Stimulated activated CD4-positive, alpha-beta T cell treated with anti-CD3 and anti-CD28 coated beads, Interleukin-12 subunit alpha, Interleukin-12 subunit beta, amount 100 ng/mL, for 48 hours (primary cell): ENCODE results near the gene RELN.
"Not testable (repeated sequence)": the region's sequence is repeated elsewhere in the genome, so short reads cannot be mapped to it uniquely, and the experiment has no call there.

Experiments used
- DNase-seq, 3 donors: peaks; one replicate each; pipeline ENCODE4 v3.0.0-alpha.2; 2020; ENCODE audit warnings: low read depth in 2 of 3, low spot score in 1 of 3

The RELN gene

DNA sequence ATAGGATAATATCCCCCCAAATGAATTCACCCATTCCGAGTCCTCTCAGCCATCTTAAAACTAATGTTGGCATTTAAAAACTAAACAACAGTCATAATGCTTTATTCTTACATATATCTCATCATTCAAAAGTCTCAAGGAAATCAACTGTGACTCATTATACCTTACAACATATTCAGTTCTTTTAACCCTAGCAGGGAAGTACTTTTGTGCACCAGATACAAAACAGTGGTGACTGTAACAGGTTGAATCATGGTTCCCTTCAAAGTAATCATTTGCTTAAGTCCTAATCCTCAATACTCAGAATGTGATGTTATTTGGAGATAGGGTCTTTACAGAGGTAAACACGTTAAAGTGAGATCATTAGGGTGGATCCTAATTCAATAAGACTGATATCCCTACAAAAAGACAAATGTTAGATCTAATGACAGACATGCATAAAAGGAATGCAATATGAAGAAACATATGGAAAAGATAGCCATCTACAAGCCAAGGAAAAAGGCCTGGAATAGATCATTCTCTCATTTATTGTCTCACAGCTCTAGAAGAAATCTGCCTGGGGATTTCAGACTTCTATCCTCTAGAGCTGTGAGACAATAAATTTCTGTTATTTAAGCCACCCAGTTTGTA lies 42.3 kb downstream of the RELN start:
- no peak for DNase-seq

DNA sequence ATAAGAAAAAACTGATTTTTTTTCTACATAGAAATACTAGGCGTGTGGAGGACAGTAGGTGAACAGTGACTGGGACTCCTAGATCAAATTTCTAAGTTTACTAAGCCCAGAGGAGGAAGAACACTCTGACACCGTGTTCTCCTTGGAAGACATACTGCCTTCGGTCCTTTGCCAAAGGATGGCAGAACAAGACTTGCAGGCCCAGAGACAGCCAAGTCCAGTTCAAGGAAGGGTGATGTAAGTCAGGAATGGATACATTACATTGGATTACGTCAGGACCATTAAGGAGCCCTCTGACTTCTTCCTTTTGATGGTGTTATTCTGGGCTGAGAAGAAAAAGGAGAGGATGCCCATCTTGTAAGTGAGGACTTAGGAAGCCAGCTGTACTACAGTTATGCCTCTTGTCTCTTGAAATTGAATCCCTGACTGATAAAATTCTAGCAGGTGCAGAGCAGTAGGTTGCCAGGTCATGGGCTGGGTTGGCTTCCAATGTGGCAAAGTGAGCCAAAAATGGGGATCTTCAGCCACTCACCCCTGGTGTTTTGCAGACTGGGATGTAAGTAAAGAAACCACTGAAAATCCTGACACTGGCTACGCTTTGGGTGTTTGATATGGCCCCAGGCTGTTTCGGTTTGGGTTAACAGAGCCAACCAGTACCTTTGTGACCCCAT lies 45.1 kb downstream of the RELN start:
- no peak for DNase-seq

DNA sequence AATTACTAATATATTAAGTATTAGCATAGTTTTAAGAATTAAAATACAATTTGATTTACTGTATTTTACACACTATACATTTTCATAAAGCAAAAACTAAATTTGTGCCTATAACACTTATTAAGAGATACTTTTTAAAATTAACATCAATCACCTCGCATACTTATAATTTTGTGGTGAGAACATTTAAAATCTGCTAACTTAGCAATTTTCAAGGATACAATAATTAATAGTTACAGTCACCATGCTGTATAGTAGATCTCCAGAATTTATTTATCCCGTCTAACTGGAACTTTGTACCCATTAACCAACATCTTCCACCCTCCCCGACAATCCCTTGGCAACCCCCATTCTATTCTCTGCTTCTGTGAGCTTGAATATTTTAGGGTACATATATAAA lies 47.5 kb downstream of the RELN start:
- DNase-seq = no peak

DNA sequence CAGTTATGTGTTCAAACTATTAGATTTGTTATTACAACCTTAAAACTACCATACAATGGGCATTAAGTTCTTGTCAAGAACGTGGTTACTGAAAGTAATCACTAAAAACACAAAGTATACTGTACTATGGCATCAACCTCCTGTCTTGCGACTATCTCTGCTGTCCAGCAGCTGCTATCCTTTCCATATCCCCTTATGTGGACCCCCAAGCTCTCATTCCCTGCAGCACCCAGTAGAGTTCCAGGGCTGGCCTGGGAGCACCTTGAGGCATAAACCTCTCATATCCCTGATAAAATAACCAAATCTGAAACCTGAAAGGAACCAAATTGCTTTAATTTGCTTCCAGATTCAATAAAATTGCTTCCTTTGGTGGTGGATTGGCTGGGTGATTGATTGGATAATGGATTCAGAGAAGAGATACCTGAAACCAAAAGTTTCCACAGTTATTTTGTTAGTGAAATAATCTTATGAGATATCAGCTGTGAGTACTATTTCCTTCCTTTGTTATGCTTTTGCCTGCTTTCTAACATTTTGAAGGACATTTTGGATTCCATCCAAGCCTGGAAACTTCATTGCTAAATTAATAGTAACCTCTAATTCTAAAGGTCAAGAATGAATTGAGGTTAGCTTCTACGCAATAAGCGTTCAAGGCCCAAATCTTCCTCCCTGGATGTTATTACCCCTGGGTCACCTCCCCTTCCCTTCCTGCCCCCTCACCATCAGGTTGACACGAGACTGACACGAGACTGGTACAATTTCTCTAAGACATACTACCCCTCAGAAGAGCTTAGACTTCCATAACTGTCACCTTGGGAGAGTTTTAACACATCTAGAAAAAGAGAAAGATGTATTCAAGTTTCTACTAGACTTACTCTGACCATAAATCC lies 48.8 kb downstream of the RELN start:
- DNase-seq = no peak

- DNase-seq = no peak
Observed at GRCh38 chr7:103937680-103938079, 51.8 kb downstream of the RELN start.

- no peak for DNase-seq
Observed at GRCh38 chr7:103936558-103936957, 52.9 kb downstream of the RELN start.

- no peak for DNase-seq
Observed at GRCh38 chr7:103934508-103934907, 55.0 kb downstream of the RELN start.

DNA sequence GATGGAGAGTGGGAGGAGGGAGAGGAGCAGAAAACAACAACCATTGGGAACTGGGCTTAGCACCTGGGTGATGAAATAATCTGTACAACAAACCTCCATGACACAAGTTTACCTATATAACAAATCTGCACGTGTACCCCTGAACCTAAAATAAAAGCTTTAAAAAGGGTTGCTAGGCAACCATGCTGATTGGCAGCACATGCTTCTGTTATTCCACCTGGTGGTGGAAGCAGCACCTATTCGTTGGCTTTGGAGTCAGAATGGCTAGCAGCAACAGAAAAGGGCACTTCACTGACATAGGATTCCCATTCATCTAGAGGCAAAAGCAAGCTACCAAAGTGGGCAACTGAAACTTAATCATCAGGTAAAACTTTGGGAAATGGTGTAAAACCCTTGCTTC lies 57.1 kb downstream of the RELN start:
- no peak for DNase-seq

DNA sequence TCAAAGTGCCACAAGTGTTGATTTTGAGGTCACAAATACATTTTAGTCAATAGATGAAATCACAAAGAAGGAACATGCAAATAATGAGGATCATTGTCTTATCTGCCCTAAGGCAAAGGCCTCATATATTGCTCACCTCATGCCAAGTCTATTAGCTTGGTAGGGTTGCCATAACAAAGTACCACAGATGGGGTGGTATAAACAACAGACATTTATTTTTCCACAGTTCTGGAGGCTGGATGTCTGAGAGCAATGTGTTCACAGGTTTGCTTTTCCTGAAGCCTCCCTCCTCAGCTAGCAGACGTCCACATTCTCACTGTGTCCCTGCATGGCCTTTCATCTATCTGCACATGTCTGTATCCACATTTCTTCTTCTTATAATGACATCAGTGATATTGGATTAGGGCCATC lies 59.6 kb downstream of the RELN start:
- no peak for DNase-seq

DNA sequence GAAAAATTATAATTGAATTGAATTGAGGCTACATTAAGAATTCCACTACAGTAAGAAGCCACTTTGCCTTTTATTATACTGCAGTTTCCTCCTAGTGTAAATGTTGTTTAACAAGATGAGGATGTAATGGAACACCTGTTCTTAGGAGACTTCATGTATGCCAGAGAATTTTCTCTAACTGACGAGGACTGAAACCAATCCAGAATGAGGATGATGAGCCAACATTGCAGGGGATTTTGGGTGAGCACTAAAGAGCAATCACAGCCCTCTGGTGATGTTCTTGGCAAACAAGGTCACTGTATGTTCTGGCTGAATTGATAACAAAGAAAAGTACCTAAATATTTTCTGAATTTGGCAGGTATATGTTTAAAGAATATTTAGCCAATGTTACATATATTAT lies 60.9 kb downstream of the RELN start:
- no peak for DNase-seq

DNA sequence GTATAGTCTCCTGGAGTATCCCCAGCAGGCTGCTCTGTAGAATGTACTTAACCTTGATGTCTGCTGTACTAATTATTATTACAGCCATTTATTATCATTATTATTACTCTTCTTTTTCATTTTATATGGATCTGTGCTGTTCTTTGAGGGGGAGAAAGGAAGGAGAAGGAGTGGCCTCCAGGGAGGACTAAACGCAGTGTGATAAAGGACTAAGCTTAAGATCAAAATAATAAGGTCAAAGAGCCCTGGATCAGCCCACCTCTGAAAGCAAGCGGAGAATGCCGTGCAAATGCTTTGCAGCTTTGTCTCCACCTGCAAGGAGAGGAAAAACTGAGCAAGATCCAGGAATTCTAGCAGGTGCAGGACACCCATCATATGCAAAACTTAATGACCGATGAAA lies 65.3 kb downstream of the RELN start:
- no peak for DNase-seq

GRCh38 chr7:103922407-103922806 lies 67.1 kb downstream of the RELN start:
- no peak for DNase-seq

DNA sequence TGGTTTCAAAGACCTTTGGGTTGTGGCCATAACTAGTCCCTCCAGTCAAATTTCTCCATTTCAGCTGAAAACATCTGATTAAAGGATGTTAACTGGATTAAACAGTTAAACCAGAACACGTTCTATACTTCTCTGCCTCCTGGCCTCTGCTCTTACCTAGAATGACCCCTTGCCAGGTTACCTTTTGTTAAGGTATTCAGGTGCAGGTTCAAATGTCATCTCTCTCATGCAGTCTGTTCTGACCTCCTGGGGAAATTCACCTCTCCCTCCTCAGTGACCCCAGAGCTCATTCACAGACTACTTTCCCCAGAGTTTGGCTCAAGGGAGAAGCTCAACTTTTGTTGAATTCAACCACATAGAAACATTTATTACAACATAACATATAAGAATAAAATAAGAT lies 67.8 kb downstream of the RELN start:
- DNase-seq = no peak

DNA sequence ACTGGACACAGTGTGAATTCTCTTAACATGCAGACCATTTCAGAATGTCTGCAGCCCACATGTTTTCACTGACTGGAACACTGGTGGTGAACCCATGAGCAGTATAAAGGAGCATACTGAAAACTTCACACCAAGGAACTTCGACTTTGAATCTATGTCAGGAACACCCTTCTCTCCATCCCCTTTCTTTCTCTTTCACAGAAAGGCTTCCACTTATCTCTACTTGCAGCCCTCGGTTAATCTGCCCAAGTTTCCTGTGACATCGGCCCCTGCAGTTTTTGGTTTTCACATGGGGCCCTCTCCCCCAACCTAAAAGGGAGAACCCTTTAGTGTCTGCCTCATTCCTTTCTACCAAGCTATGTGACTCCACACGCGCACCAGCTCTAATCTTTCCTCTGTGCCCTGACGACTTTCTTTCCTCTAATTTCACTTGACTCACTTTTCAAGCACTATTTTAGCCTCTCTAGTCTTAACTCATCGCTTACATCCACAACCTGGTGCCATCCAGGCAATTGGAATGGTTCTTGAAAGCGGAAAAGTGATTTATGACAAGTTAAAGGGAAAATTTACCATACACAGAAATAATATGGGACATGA lies 70.1 kb downstream of the RELN start:
- DNase-seq = no peak

- DNase-seq = no peak
Observed at GRCh38 chr7:103918631-103919271, 70.7 kb downstream of the RELN start.

GRCh38 chr7:103915680-103916357 lies 73.6 kb downstream of the RELN start:
- DNase-seq = no peak

- DNase-seq = no peak
Observed at GRCh38 chr7:103914147-103914899, 75.1 kb downstream of the RELN start.

GRCh38 chr7:103912891-103913605 lies 76.4 kb downstream of the RELN start:
- DNase-seq = no peak

DNA sequence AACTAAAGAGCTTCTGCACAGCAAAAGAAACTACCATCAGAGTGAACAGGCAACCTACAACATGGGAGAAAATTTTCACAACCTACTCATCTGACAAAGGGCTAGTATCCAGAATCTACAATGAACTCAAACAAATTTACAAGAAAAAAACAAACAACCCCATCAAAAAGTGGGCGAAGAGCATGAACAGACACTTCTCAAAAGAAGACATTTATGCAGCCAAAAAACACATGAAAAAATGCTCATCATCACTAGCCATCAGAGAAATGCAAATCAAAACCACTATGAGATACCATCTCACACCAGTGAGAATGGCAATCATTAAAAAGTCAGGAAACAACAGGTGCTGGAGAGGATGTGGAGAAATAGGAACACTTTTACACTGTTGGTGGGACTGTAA lies 78.4 kb downstream of the RELN start:
- not testable (repeated sequence) for DNase-seq
